Activated B cell treated with CpG ODN at 0.5 μM for 24 hours (primary cell): ENCODE results near the gene ARL4A. TPM values are rescaled to one million over a fixed set of nuclear protein-coding genes. Genes with fewer than 3 reads are reported as not detected.
"Not testable (repeated sequence)": the region's sequence is repeated elsewhere in the genome, so short reads cannot be mapped to it uniquely, and the experiment has no call there.

ENCODE experiments used
- ATAC-seq: fragments of 200-7000 bp; cut with Tn5 transposase; one replicate; pipeline ENCODE4 v1.10.0; 2021; ENCODE audit warnings: low read depth, mild to moderate bottlenecking, moderate library complexity
- CTCF ChIA-PET: fragments of 350-600 bp; sonication (Branson Sonifier 250); formaldehyde crosslinking; loops from one replicate; lab custom pipeline; 2021; ENCODE audit warnings: antibody characterized with exemption; lab: Charles Lee
- POLR2A ChIA-PET: fragments of 350-600 bp; sonication (Branson Sonifier 250); formaldehyde crosslinking; loops from one replicate; lab custom pipeline; 2021; ENCODE audit warnings: antibody characterized with exemption; lab: Charles Lee
- DNase-seq: peaks from one replicate; pipeline ENCODE4 v3.0.0; 2022
- H3K27ac Mint-ChIP-seq: one replicate; pipeline ENCODE4 v1.8.0; 2020; ENCODE audit warnings: mixed read lengths
- H3K27me3 Mint-ChIP-seq: one replicate; pipeline ENCODE4 v1.8.0; 2021; ENCODE audit warnings: mixed read lengths
- H3K36me3 Mint-ChIP-seq: one replicate; pipeline ENCODE4 v1.8.0; 2021; ENCODE audit warnings: low read depth, mixed read lengths
- H3K4me1 Mint-ChIP-seq: one replicate; pipeline ENCODE4 v1.8.0; 2021; ENCODE audit warnings: mixed read lengths
- H3K4me3 Mint-ChIP-seq: one replicate; pipeline ENCODE4 v1.8.0; 2020; ENCODE audit warnings: mild to moderate bottlenecking, mixed read lengths
- H3K9me3 Mint-ChIP-seq: one replicate; pipeline ENCODE4 v1.8.0; 2020; ENCODE audit warnings: mixed read lengths
- intact Hi-C: fragments of 100-400 bp; cut with micrococcal nuclease; formaldehyde crosslinking; loops from one replicate; pipeline ENCODE4 v1.15.1; 2024
- total RNA-seq: library from RNA; stranded (reverse); gene quantifications from 2 replicates; pipeline ENCODE4 v1.2.3, GENCODE V29; 2022
- TF ChIP-seq, protein P1 (sequence below): fragments of 200-600 bp; IDR thresholded peaks from one replicate; pipeline ENCODE4 v1.8.0; 2022; ENCODE audit warnings: antibody characterized with exemption, mild to moderate bottlenecking

ARL4A gene
- total RNA-seq, 1 donor from 2014 or later, result 11.9 TPM

DNA sequence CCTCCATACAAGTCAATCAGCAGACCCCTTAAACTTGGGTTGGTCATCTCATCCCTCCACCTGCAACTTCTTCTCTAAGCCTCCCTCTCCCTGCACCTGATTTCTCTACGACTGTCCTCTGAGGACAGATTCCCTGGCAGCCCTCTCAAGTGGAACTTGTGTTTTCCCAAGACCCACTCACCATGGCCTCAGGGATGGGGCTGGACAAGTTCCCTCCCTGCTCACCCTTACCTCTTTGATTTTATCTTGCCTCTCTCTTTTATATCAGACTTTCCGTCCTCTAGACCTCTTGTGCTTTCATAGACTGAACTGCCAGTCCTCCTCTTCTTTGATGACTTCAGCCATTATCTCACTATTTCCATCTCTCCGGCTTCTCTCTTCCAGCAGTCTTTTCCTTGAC is 46.2 kb upstream of the ARL4A start:
- no peak for DNase-seq
- peaks cover 20% of the 10 kb centered on the region for H3K4me1 Mint-ChIP-seq
- no peak for ATAC-seq
- H3K4me3 Mint-ChIP-seq, result no peak overlapping the region
- intact Hi-C loops, result no loop called here
- POLR2A ChIA-PET, result no interaction called here
- no peak overlapping the region for H3K27ac Mint-ChIP-seq
- TF ChIP-seq, protein P1, sequence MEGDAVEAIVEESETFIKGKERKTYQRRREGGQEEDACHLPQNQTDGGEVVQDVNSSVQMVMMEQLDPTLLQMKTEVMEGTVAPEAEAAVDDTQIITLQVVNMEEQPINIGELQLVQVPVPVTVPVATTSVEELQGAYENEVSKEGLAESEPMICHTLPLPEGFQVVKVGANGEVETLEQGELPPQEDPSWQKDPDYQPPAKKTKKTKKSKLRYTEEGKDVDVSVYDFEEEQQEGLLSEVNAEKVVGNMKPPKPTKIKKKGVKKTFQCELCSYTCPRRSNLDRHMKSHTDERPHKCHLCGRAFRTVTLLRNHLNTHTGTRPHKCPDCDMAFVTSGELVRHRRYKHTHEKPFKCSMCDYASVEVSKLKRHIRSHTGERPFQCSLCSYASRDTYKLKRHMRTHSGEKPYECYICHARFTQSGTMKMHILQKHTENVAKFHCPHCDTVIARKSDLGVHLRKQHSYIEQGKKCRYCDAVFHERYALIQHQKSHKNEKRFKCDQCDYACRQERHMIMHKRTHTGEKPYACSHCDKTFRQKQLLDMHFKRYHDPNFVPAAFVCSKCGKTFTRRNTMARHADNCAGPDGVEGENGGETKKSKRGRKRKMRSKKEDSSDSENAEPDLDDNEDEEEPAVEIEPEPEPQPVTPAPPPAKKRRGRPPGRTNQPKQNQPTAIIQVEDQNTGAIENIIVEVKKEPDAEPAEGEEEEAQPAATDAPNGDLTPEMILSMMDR, result no peak
- H3K9me3 Mint-ChIP-seq, result no peaks in the 10 kb centered on the region
- no peaks in the 10 kb centered on the region for H3K36me3 Mint-ChIP-seq
- CTCF ChIA-PET, result interaction anchor here (1.2 kb wide), 1 partner anchor 45 kb away, joined by 4 read pairs; no protein-coding TSS in a partner anchor
- H3K27me3 Mint-ChIP-seq, result peaks cover 2% of the 10 kb centered on the region

DNA sequence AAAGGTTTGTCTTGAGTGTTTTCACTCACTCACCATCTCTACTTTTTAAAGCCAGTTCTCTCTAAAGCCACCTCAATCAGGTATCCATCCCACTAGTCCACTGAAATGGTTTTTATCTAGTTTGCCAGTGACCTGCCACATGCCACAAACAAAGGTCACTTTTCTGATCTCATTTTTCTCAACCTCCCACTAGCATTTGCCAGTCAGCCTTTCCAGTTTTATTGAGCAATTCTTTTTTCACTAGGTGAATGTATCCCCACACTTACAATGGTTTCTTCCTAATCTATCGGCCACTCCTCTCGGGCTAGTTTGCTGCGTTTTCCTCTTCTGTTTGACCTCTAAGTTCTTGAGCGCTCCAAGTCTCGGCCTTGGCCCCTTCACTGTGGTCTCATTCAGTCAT is 44.9 kb upstream of the ARL4A start:
- no peaks in the 10 kb centered on the region for H3K36me3 Mint-ChIP-seq
- POLR2A ChIA-PET, result no interaction called here
- peaks cover 13% of the 10 kb centered on the region for H3K4me1 Mint-ChIP-seq
- DNase-seq, result no peak
- CTCF ChIA-PET, result no interaction called here
- no peak overlapping the region for H3K4me3 Mint-ChIP-seq
- no peak overlapping the region for H3K27ac Mint-ChIP-seq
- peaks cover 2% of the 10 kb centered on the region for H3K27me3 Mint-ChIP-seq
- TF ChIP-seq, protein P1, result no peak
- H3K9me3 Mint-ChIP-seq, result no peaks in the 10 kb centered on the region
- intact Hi-C loops, result no loop called here
- no peak for ATAC-seq

DNA sequence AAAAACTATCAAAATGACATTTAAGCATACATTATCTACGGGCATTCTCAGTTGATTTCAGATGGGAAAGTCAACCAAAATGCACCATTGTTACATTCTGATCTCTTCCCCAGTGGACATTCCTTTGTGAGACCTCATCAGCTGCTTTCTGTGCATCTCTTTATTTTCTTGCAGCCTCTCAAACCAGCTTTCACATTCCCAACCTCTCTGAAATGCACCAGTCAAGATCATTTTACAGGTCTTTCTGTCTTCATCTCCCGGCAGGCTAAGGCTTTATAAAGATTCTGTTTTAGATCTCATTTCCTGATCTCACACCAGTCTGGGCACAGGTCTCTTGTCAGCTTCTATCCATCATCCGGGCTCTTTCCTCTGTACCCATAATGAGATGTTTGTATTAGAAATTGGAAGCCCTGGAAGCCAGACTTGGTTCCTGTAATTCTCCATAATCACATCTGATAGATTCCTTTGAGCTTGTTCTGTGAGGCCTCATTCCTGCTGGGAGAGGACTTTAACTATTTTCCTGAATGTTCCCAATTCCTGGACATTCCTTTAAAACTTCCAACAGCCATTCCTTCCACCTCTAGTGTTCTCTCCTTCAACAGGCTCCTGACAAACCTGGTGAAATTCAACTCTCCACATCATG is 44.3 kb upstream of the ARL4A start:
- Mint-ChIP-seq H3K27me3 (peaks cover 2% of the 10 kb centered on the region), H3K36me3 (no peaks in the 10 kb centered on the region), H3K9me3 (no peaks in the 10 kb centered on the region), H3K4me1 (peaks cover 10% of the 10 kb centered on the region), H3K4me3 (no peak overlapping the region), H3K27ac (no peak overlapping the region)
- no peak for ATAC-seq
- intact Hi-C loops, result no loop called here
- ChIA-PET CTCF (no interaction called here), POLR2A (no interaction called here)
- no peak for DNase-seq
- TF ChIP-seq, protein P1, result no peak

DNA sequence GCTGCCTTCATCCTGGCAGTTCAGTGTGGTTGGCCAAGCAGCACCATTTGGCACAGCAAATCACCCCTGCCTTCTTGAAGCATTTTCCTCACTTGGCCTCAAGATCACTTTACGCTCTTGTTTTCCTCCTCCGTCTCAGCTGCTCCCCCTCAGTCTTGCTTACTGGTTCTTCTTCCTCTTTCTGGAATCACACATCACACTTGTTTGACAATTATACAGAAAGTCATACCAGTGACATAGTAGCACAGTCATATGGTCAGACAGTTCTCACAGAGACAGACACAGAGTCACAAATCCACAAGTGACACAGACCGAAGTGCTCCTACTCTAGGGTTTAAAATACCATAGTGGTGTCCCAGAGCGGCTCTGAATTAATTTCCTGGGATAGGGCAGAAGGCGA is 43.8 kb upstream of the ARL4A start:
- H3K4me3 Mint-ChIP-seq, result no peak overlapping the region

DNA sequence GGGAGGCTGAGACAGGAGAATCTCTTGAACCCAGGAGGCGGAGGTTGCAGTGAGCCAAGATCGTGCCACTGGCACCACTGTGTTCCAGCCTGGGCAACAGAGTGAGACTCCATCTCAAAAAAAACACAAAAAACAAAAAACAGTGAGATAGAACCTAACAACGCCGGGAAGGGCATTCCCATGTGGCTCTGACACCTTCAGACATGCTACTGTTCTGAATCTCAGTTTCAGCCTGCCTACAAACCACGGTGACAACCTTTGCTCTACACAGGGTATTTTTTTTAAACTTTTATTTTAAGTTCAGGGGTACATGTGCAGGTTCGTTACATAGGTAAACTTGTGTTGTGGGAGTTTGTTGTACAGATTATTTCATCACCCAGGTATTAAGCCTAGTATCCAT is 42.2 kb upstream of the ARL4A start:
- DNase-seq, ATAC-seq, H3K27me3 Mint-ChIP-seq, CTCF ChIA-PET, intact Hi-C loops, H3K4me1 Mint-ChIP-seq, POLR2A ChIA-PET, H3K9me3 Mint-ChIP-seq, H3K36me3 Mint-ChIP-seq, H3K27ac Mint-ChIP-seq, H3K4me3 Mint-ChIP-seq: not testable (repeated sequence)

More for the DNA sequence above, 43.8 kb upstream of the ARL4A start:
- H3K4me1 Mint-ChIP-seq, result peaks cover 7% of the 10 kb centered on the region
- no peaks in the 10 kb centered on the region for H3K36me3 Mint-ChIP-seq
- DNase-seq (no peak), ATAC-seq (peak; percentile 58)
- POLR2A ChIA-PET, result no interaction called here
- H3K27ac Mint-ChIP-seq, result no peak overlapping the region
- H3K27me3 Mint-ChIP-seq, result peaks cover 2% of the 10 kb centered on the region
- TF ChIP-seq, protein P1, result no peak
- intact Hi-C loops, result no loop called here
- CTCF ChIA-PET, result no interaction called here
- H3K9me3 Mint-ChIP-seq, result no peaks in the 10 kb centered on the region

DNA sequence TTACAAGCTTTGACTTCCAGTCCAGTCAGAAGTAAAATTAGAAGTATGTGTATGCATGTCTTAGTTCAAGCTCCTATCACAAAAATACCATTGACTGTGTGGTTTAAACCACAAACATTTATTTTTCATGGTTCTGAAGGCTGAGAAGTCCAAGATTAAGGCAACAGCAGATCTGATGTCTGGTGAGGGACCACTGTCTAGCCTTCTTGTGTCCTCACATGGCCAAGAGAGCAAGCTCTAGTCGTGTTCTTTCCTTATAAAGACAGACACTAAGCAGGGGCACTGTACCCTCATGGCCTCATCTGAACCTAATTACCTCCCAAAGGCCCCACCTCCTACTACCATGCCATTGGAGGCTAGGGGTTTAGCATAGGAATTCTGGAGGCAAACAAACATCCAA is 41.3 kb upstream of the ARL4A start:
- Mint-ChIP-seq H3K4me3 (no peak overlapping the region), H3K9me3 (no peaks in the 10 kb centered on the region), H3K36me3 (no peaks in the 10 kb centered on the region), H3K4me1 (no peaks in the 10 kb centered on the region), H3K27me3 (peaks cover 2% of the 10 kb centered on the region), H3K27ac (no peak overlapping the region)
- DNase-seq (no peak), ATAC-seq (no peak)
- TF ChIP-seq, protein P1, result no peak
- CTCF ChIA-PET, result no interaction called here
- intact Hi-C loops, result no loop called here
- POLR2A ChIA-PET, result no interaction called here
